ENCODE measurements around the gene BAIAP2L2.
"Not testable (repeated sequence)": the region's sequence is repeated elsewhere in the genome, so short reads cannot be mapped to it uniquely, and the experiment has no call there.

Gene BAIAP2L2

GRCh38 chr22:38126928-38127668 lies 16.6 kb upstream of the BAIAP2L2 start:
- DNase-seq (ENCODE audit: low spot score) = no peak

GRCh38 chr22:38125751-38126201 lies 15.3 kb upstream of the BAIAP2L2 start:
- no peak for DNase-seq (ENCODE audit: low spot score)

- no peak for DNase-seq (ENCODE audit: low spot score)
Measured at GRCh38 chr22:38125038-38125610, 14.6 kb upstream of the BAIAP2L2 start.

- no peak for DNase-seq (ENCODE audit: low spot score)
Measured at GRCh38 chr22:38124236-38124974, 13.9 kb upstream of the BAIAP2L2 start.

GRCh38 chr22:38122616-38123015 lies 12.1 kb upstream of the BAIAP2L2 start:
- no peak for DNase-seq (ENCODE audit: low spot score)

GRCh38 chr22:38120359-38121110 lies 10.1 kb upstream of the BAIAP2L2 start:
- DNase-seq (ENCODE audit: low spot score) = no peak

GRCh38 chr22:38118747-38119146 lies 8.3 kb upstream of the BAIAP2L2 start:
- not testable (repeated sequence) for DNase-seq (ENCODE audit: low spot score)

GRCh38 chr22:38118182-38118581 lies 7.7 kb upstream of the BAIAP2L2 start:
- no peak for DNase-seq (ENCODE audit: low spot score)

GRCh38 chr22:38117556-38117955 lies 7.1 kb upstream of the BAIAP2L2 start:
- DNase-seq (ENCODE audit: low spot score) = not testable (repeated sequence)

GRCh38 chr22:38115423-38116205 lies 5.1 kb upstream of the BAIAP2L2 start:
- no peak for DNase-seq (ENCODE audit: low spot score)

GRCh38 chr22:38114484-38115398 lies 4.3 kb upstream of the BAIAP2L2 start:
- peak; percentile 78 for DNase-seq (ENCODE audit: low spot score)

- no peak for DNase-seq (ENCODE audit: low spot score)
Measured at GRCh38 chr22:38112381-38112780, 1.9 kb upstream of the BAIAP2L2 start.

- DNase-seq (ENCODE audit: low spot score) = no peak
Measured at GRCh38 chr22:38111925-38112355, 1.5 kb upstream of the BAIAP2L2 start.

- DNase-seq (ENCODE audit: low spot score) = peak; percentile 83
Measured at GRCh38 chr22:38110863-38111852, 674 bp upstream of the BAIAP2L2 start.

- DNase-seq (ENCODE audit: low spot score) = no peak
Measured at GRCh38 chr22:38109371-38110001, 998 bp downstream of the BAIAP2L2 start.

- no peak for DNase-seq (ENCODE audit: low spot score)
Measured at GRCh38 chr22:38108561-38109319, 1.7 kb downstream of the BAIAP2L2 start.

- no peak for DNase-seq (ENCODE audit: low spot score)
Measured at GRCh38 chr22:38107692-38108515, 2.6 kb downstream of the BAIAP2L2 start.
